ENCODE results near the gene QRICH2. TPM values are rescaled to one million over a fixed set of nuclear protein-coding genes. Genes with fewer than 3 reads are reported as not detected.

Gene QRICH2
- total and polyA plus RNA-seq, 9 of the 15 experiments (the other 6 are each of a cell fraction or from before 2014, with no cell fraction given): 0.03 to 1.6 (median 0.81) TPM

DNA sequence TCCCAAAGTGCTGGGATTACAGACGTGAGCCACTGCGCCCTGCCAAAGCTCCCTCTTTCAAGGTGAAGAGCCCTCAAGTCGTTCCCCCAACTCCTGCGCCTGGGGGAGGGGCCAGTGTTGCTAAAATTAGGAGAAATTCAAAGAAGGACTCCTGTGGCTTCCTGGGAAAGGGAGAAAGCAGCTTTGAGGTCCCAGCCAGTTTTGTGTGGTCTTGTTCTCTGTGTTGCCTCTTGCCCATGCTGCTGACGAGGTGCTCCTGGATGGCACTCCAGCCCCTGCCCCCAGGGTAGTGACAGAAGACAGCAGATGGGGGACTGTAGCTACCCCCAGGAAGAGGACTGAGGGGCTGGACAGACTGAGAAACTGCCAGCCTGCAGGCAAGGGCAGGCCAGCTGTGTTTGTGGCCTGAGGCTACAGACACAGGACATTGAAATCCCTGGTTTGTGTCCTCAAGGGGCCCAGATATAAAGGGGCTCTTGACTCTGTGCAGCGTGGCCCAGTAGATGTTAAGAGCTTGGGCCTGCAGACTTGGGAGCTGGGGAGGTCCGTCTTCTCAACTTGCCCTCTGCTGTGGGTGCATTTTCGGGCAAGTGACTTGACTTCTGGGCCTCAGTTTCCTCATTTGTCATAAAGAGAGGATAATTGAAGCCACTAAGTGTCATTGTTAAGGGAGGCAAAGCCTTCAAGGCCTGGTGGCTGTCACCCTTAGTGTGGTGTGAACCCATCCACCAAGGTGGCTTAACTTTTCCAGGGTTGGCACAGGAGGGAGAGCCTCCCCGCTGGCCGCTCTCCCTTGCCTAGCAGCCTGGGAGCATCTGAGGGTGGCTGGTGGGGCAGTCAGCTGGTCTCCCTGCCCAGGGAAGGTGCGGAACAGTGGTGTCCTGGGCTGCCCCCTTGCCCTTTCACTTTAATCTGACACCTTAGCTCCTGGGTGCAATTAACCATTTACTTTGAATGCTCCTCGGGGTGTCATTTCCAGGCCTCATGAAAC, 38.8 kb downstream of the QRICH2 start (continued):
- TF ChIP-seq SREBF2 (CRISPR knock-in tag; IDR thresholded peaks at IDR 0.05) (no peak), CEBPB (tag; IDR thresholded peaks at IDR 0.05) (no peak), BRD4 (IDR thresholded peaks at IDR 0.05) (no peak), RBM14 (IDR thresholded peaks at IDR 0.05; ENCODE audit: borderline replicate concordance, insufficient read depth, low read depth, low read length) (no peak), JUN (IDR thresholded peaks at IDR 0.05; ENCODE audit: borderline replicate concordance, low read depth, low read length) (no peak), JUN (CRISPR knock-in tag; IDR thresholded peaks at IDR 0.05; ENCODE audit: borderline replicate concordance) (no peak), TBP (optimal IDR thresholded peaks at IDR 0.05; ENCODE audit: low read depth, low read length) (peak; percentile 73), CHD2 (IDR thresholded peaks at IDR 0.05; ENCODE audit: low read depth, low read length) (no peak), ZNF121 (CRISPR knock-in tag; conservative IDR thresholded peaks at IDR 0.05) (no peak), MXI1 (IDR thresholded peaks at IDR 0.05; ENCODE audit: low read depth, low read length) (no peak), ZNF324 (CRISPR knock-in tag; IDR thresholded peaks at IDR 0.05) (no peak), MAFG (tag; conservative IDR thresholded peaks at IDR 0.05) (no peak), MEF2D (tag; conservative IDR thresholded peaks at IDR 0.05; ENCODE audit: low read depth) (no peak; the same call in 1 of the 2 replicates)
- TF ChIP-seq, protein P1, sequence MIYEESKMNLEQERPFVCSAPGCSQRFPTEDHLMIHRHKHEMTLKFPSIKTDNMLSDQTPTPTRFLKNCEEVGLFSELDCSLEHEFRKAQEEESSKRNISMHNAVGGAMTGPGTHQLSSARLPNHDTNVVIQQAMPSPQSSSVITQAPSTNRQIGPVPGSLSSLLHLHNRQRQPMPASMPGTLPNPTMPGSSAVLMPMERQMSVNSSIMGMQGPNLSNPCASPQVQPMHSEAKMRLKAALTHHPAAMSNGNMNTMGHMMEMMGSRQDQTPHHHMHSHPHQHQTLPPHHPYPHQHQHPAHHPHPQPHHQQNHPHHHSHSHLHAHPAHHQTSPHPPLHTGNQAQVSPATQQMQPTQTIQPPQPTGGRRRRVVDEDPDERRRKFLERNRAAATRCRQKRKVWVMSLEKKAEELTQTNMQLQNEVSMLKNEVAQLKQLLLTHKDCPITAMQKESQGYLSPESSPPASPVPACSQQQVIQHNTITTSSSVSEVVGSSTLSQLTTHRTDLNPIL (CRISPR knock-in tag; IDR thresholded peaks at IDR 0.05): no peak
- TF ChIP-seq, protein P2, sequence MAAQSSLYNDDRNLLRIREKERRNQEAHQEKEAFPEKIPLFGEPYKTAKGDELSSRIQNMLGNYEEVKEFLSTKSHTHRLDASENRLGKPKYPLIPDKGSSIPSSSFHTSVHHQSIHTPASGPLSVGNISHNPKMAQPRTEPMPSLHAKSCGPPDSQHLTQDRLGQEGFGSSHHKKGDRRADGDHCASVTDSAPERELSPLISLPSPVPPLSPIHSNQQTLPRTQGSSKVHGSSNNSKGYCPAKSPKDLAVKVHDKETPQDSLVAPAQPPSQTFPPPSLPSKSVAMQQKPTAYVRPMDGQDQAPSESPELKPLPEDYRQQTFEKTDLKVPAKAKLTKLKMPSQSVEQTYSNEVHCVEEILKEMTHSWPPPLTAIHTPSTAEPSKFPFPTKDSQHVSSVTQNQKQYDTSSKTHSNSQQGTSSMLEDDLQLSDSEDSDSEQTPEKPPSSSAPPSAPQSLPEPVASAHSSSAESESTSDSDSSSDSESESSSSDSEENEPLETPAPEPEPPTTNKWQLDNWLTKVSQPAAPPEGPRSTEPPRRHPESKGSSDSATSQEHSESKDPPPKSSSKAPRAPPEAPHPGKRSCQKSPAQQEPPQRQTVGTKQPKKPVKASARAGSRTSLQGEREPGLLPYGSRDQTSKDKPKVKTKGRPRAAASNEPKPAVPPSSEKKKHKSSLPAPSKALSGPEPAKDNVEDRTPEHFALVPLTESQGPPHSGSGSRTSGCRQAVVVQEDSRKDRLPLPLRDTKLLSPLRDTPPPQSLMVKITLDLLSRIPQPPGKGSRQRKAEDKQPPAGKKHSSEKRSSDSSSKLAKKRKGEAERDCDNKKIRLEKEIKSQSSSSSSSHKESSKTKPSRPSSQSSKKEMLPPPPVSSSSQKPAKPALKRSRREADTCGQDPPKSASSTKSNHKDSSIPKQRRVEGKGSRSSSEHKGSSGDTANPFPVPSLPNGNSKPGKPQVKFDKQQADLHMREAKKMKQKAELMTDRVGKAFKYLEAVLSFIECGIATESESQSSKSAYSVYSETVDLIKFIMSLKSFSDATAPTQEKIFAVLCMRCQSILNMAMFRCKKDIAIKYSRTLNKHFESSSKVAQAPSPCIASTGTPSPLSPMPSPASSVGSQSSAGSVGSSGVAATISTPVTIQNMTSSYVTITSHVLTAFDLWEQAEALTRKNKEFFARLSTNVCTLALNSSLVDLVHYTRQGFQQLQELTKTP (IDR thresholded peaks at IDR 0.05; ENCODE audit: low read depth in 1 of 2, partially characterized antibody in 2 of 2): peak in 1 of 2 experiments; percentile 4
- TF ChIP-seq, protein P3, sequence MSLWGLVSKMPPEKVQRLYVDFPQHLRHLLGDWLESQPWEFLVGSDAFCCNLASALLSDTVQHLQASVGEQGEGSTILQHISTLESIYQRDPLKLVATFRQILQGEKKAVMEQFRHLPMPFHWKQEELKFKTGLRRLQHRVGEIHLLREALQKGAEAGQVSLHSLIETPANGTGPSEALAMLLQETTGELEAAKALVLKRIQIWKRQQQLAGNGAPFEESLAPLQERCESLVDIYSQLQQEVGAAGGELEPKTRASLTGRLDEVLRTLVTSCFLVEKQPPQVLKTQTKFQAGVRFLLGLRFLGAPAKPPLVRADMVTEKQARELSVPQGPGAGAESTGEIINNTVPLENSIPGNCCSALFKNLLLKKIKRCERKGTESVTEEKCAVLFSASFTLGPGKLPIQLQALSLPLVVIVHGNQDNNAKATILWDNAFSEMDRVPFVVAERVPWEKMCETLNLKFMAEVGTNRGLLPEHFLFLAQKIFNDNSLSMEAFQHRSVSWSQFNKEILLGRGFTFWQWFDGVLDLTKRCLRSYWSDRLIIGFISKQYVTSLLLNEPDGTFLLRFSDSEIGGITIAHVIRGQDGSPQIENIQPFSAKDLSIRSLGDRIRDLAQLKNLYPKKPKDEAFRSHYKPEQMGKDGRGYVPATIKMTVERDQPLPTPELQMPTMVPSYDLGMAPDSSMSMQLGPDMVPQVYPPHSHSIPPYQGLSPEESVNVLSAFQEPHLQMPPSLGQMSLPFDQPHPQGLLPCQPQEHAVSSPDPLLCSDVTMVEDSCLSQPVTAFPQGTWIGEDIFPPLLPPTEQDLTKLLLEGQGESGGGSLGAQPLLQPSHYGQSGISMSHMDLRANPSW (CRISPR knock-in tag; IDR thresholded peaks at IDR 0.05): no peak
- TF ChIP-seq, protein P4, sequence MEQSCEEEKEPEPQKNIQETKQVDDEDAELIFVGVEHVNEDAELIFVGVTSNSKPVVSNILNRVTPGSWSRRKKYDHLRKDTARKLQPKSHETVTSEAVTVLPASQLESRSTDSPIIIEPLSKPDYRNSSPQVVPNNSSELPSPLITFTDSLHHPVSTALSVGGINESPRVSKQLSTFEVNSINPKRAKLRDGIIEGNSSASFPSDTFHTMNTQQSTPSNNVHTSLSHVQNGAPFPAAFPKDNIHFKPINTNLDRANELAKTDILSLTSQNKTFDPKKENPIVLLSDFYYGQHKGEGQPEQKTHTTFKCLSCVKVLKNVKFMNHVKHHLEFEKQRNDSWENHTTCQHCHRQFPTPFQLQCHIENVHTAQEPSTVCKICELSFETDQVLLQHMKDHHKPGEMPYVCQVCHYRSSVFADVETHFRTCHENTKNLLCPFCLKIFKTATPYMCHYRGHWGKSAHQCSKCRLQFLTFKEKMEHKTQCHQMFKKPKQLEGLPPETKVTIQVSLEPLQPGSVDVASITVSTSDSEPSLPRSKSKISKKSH (CRISPR knock-in tag; IDR thresholded peaks at IDR 0.05): no peak

Measured in K562 (cell line).